Smooth muscle cell (in vitro differentiated cells): Measurements from ENCODE around the gene TRIM75. TPM values are rescaled to one million over a fixed set of nuclear protein-coding genes. Genes with fewer than 3 reads are reported as not detected.

ENCODE experiments used
- DNase-seq: peaks from one replicate; lab custom pipeline; 2025; ENCODE audit not compliant: unreplicated experiment; lab: John Stamatoyannopoulos, UW
- H2AFZ ChIP-seq: fragments of 200-600 bp; sonication (generic); 2 replicates; pipeline ENCODE4 v1.6.0; 2016; ENCODE audit warnings: antibody characterized with exemption, low read depth, mild to moderate bottlenecking
- H3F3A ChIP-seq: fragments of 200-600 bp; sonication (generic); 2 replicates; pipeline ENCODE4 v1.6.0; 2017; ENCODE audit warnings: antibody characterized with exemption, low read depth
- H3K27ac ChIP-seq: fragments of 200-600 bp; sonication (generic); 2 replicates; pipeline ENCODE4 v1.5.1; 2016; ENCODE audit warnings: low read depth, mild to moderate bottlenecking
- H3K27me3 ChIP-seq: fragments of 200-600 bp; sonication (generic); 2 replicates; pipeline ENCODE4 v1.6.1; 2016; ENCODE audit warnings: low read depth, mild to moderate bottlenecking
- H3K36me3 ChIP-seq: fragments of 200-600 bp; sonication (generic); 2 replicates; pipeline ENCODE4 v1.5.1; 2016; ENCODE audit warnings: low read depth
- H3K4me1 ChIP-seq: fragments of 200-600 bp; sonication (generic); 2 replicates; pipeline ENCODE4 v1.5.1; 2016; ENCODE audit warnings: low read depth
- H3K4me2 ChIP-seq: fragments of 200-600 bp; sonication (generic); 2 replicates; pipeline ENCODE4 v1.6.0; 2016; ENCODE audit warnings: mild to moderate bottlenecking
- H3K4me3 ChIP-seq: fragments of 200-600 bp; sonication (generic); 2 replicates; pipeline ENCODE4 v1.5.1; 2016; ENCODE audit warnings: mild to moderate bottlenecking
- H3K79me2 ChIP-seq: fragments of 200-600 bp; sonication (generic); 2 replicates; pipeline ENCODE4 v1.6.0; 2016; ENCODE audit warnings: low read depth, mild to moderate bottlenecking
- H3K9ac ChIP-seq: fragments of 200-600 bp; sonication (generic); 2 replicates; pipeline ENCODE4 v1.6.0; 2016; ENCODE audit warnings: low read depth
- H3K9me3 ChIP-seq: fragments of 200-600 bp; sonication (generic); replicated peaks from 2 replicates; pipeline ENCODE4 v1.5.1; 2016; ENCODE audit warnings: low read depth
- H4K20me1 ChIP-seq: fragments of 200-600 bp; sonication (generic); 2 replicates; pipeline ENCODE4 v1.6.0; 2016; ENCODE audit warnings: low read depth
- WGBS: methylation state at CpG from one replicate; pipeline ENCODE4 v1.1.7; 2016; ENCODE audit warnings: low lambda C conversion rate; 5-methylcytosine and 5-hydroxymethylcytosine counted together
- polyA plus RNA-seq: library from polyadenylated mRNA; unstranded; fragments of >200 nt; fragmentation: Nextera tagmentation; extraction: Ambion mirVana; gene quantifications from 2 replicates; pipeline ENCODE4 v1.2.1, GENCODE V29; 2016
- small RNA-seq: library from RNA; depleted of rRNA; stranded (forward); fragments of <200 nt; gene quantifications from one replicate; pipeline ENCODE3, GENCODE V24; 2014
- total RNA-seq: library from RNA; depleted of rRNA; stranded (reverse); fragments of >200 nt; gene quantifications from 2 replicates; pipeline ENCODE4 v1.2.3, GENCODE V29; 2014
- TF ChIP-seq, protein P1 (sequence below): fragments of 200-600 bp; sonication (generic); IDR thresholded peaks from 2 replicates; pipeline ENCODE4 v1.5.1; 2017; ENCODE audit warnings: borderline replicate concordance, mild to moderate bottlenecking, antibody characterized with exemption; ENCODE audit not compliant: insufficient read depth, poor library complexity, severe bottlenecking

TRIM75 gene
- total and polyA plus RNA-seq, 2 experiments from 2014 or later: not detected

DNA sequence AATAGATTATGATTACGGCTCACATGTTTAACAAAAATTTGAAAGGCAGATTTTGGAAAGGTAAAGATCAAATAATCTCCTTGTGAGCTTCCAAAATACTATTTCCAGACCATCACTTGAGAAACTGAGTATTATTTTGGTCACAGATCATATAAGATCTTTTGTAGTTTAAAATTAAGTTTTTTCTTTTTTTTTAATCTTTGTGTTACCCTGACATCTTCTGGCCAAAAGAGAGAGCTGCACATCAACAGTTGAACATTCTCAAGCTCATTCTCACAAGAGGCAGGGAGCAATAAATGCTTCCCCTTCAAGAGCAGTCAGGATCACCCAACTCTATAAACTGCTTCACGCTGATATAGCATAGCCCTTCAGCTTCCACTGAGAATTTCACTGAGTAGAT is 43.1 kb downstream of the TRIM75 start:
- Histone ChIP-seq H3F3A (no peaks in the 10 kb centered on the region), H3K4me3 (no peak overlapping the region), H3K9me3 (no peaks in the 10 kb centered on the region), H3K4me2 (no peak overlapping the region), H3K27ac (no peak overlapping the region), H2AFZ (no peak overlapping the region), H3K4me1 (no peaks in the 10 kb centered on the region), H3K36me3 (no peaks in the 10 kb centered on the region), H3K79me2 (no peaks in the 10 kb centered on the region), H3K9ac (no peak overlapping the region), H3K27me3 (no peaks in the 10 kb centered on the region), H4K20me1 (no peaks in the 10 kb centered on the region)
- no peak for DNase-seq
- 70% methylated on average over 2 of the region's 2 CpGs for WGBS
- TF ChIP-seq, protein P1, sequence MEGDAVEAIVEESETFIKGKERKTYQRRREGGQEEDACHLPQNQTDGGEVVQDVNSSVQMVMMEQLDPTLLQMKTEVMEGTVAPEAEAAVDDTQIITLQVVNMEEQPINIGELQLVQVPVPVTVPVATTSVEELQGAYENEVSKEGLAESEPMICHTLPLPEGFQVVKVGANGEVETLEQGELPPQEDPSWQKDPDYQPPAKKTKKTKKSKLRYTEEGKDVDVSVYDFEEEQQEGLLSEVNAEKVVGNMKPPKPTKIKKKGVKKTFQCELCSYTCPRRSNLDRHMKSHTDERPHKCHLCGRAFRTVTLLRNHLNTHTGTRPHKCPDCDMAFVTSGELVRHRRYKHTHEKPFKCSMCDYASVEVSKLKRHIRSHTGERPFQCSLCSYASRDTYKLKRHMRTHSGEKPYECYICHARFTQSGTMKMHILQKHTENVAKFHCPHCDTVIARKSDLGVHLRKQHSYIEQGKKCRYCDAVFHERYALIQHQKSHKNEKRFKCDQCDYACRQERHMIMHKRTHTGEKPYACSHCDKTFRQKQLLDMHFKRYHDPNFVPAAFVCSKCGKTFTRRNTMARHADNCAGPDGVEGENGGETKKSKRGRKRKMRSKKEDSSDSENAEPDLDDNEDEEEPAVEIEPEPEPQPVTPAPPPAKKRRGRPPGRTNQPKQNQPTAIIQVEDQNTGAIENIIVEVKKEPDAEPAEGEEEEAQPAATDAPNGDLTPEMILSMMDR: peak; percentile 68

DNA sequence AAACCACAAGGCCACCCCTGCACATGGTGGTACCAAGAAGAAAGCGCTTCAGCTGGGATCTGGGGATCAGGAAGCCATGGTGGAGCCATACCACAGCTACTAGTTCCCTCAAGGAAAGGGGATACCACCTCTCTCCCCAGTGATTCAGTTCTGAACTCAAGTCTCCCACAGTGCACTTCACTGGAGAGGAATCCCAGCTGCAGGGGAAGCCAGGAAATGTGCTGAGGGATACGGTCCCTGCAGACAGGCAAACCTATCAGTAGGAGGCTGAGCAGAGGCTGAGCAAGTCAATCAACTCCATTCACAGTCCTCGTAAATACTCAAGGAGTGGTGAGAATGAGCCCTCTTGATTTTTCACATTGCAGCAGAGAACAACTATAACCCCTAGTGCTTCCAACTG is 48.0 kb downstream of the TRIM75 start:
- Histone ChIP-seq H3K27me3 (no peaks in the 10 kb centered on the region), H4K20me1 (no peaks in the 10 kb centered on the region), H3K79me2 (no peaks in the 10 kb centered on the region), H3K36me3 (no peaks in the 10 kb centered on the region), H3K4me1 (no peaks in the 10 kb centered on the region), H2AFZ (no peak overlapping the region), H3K4me3 (no peak overlapping the region), H3K9me3 (no peaks in the 10 kb centered on the region), H3K4me2 (no peak overlapping the region), H3F3A (no peaks in the 10 kb centered on the region), H3K9ac (no peak overlapping the region), H3K27ac (no peak overlapping the region)
- WGBS: 68% methylated on average over 3 of the region's 3 CpGs
- TF ChIP-seq, protein P1: no peak
- no peak for DNase-seq

DNA sequence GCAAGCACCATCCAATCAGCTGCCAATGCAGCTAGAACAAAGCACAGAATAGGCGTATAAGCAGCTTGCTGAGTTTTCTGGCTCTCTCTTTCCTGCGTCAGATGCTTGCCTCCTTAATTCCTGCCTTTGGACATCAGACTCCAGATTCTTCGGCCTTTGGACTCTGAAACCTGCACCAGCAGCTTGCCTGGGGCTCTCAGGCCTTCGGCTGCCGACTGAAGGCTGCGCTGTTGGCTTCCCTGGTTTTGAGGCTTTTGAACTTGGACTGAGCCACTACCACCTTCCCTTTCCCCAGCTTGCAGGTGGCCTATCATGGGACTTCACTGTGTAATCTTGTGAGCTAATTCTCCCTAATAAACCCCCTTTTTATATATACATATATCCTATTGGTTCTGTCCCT is 52.9 kb downstream of the TRIM75 start:
- Histone ChIP-seq H3K9ac (no peak overlapping the region), H3K79me2 (no peaks in the 10 kb centered on the region), H3K9me3 (no peaks in the 10 kb centered on the region), H2AFZ (no peak overlapping the region), H3F3A (no peaks in the 10 kb centered on the region), H3K36me3 (no peaks in the 10 kb centered on the region), H3K27ac (no peak overlapping the region), H3K27me3 (no peaks in the 10 kb centered on the region), H4K20me1 (no peaks in the 10 kb centered on the region), H3K4me1 (peaks cover under 1% of the 10 kb centered on the region), H3K4me2 (no peak overlapping the region), H3K4me3 (no peak overlapping the region)
- TF ChIP-seq, protein P1: no peak
- DNase-seq: no peak
- 94% methylated on average over 6 of the region's 6 CpGs for WGBS

Small RNA genes lying within 50 kb of the gene (small RNA-seq; reads per million reads assigned to genes)
- gene AC106872.12: not detected

Other genes with a start within 250 kb of the TRIM75 start
- gene APELA, start 176.7 kb upstream of the TRIM75 start, total RNA-seq: 0.09 and 1.7 TPM in 2 replicates
- not detected in 2 replicates for gene APELA, start 176.7 kb upstream of the TRIM75 start, polyA plus RNA-seq
- gene TRIM61, start 76.2 kb upstream of the TRIM75 start, total RNA-seq: not detected in 2 replicates
- gene TRIM61, start 76.2 kb upstream of the TRIM75 start, polyA plus RNA-seq: not detected in 2 replicates
- not detected in 2 replicates for gene TRIM60, start 21.9 kb upstream of the TRIM75 start, total RNA-seq
- not detected in 2 replicates for gene TRIM60, start 21.9 kb upstream of the TRIM75 start, polyA plus RNA-seq
- gene TMEM192, start 59.0 kb downstream of the TRIM75 start, total RNA-seq: 11.0 and 21.6 TPM in 2 replicates
- 6.2 and 7.8 TPM in 2 replicates for gene TMEM192, start 59.0 kb downstream of the TRIM75 start, polyA plus RNA-seq
- gene KLHL2, start 153.7 kb downstream of the TRIM75 start, total RNA-seq: 18.6 TPM in 2 replicates
- 2.6 and 4.9 TPM in 2 replicates for gene KLHL2, start 153.7 kb downstream of the TRIM75 start, polyA plus RNA-seq